ENCODE data around the gene ADAM12. TPM values are rescaled to one million over a fixed set of nuclear protein-coding genes. Genes with fewer than 3 reads are reported as not detected.

Gene ADAM12
- total RNA-seq, 1 experiment from 2014 or later, result not detected

DNA sequence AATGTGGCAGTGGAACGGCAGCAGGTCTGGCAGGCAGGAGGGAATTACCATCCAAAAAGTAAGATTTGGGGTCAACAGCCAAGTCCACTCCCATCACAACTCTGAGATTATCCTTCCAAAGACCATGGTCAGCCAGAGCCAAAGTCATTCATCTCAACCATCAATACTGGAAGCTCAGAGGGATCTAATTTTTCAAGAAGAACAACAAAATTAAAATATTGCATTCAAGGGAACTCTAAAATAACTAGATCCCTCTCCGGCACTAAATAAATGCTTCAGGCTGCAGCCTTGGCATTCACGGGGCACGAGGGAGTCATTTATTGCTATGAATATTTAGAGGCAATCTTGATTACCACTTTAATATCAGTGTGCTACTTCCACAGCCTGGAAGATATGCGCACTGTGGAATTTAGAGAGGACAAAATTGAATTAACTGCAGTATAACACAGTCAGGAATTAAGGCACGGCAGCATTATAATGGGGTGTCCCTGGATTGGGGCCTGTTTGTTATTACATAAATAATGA lies 102.0 kb downstream of the ADAM12 start:
- RAD21 ChIA-PET (ENCODE audit: low non-redundant PET in 1 of 2, low total read pairs in 2 of 2, uncharacterized antibody in 2 of 2, unreplicated experiment in 2 of 2), result no interaction called here
- H3K27ac ChIP-seq (ENCODE audit: low read depth, low read length), result no peak overlapping the region
- POLR2A ChIA-PET, result no interaction called here
- no peak overlapping the region for H3K9ac ChIP-seq (ENCODE audit: low read length)
- H3K79me2 ChIP-seq (ENCODE audit: insufficient read depth, low read length), result no peaks in the 10 kb centered on the region
- H3K4me2 ChIP-seq (ENCODE audit: low read length), result no peak overlapping the region
- H3K4me3 ChIP-seq (replicated peaks in 1 of 2; ENCODE audit: low read depth in 1 of 2, low read length in 2 of 2), result no peak overlapping the region
- TF ChIP-seq JUND (IDR thresholded peaks at IDR 0.05), result no peak
- no peak for TF ChIP-seq ZBTB33 (IDR thresholded peaks at IDR 0.05; ENCODE audit: extremely low read depth, insufficient replicate concordance, low read length)
- no peak for TF ChIP-seq YY1 (IDR thresholded peaks at IDR 0.05; ENCODE audit: extremely low read depth, insufficient replicate concordance, low read depth, low read length)
- no peak for TF ChIP-seq CBX3 (IDR thresholded peaks at IDR 0.05; ENCODE audit: low read depth)
- TF ChIP-seq ZNF274 (IDR thresholded peaks at IDR 0.05; ENCODE audit: low read depth, low read length), result no peak
- TF ChIP-seq SP1 (IDR thresholded peaks at IDR 0.05; ENCODE audit: low read depth), result no peak
- TF ChIP-seq CEBPB (IDR thresholded peaks at IDR 0.05; ENCODE audit: low read depth), result no peak
- TF ChIP-seq EGR1 (IDR thresholded peaks at IDR 0.05; ENCODE audit: low read depth), result no peak
- TF ChIP-seq, protein P1, sequence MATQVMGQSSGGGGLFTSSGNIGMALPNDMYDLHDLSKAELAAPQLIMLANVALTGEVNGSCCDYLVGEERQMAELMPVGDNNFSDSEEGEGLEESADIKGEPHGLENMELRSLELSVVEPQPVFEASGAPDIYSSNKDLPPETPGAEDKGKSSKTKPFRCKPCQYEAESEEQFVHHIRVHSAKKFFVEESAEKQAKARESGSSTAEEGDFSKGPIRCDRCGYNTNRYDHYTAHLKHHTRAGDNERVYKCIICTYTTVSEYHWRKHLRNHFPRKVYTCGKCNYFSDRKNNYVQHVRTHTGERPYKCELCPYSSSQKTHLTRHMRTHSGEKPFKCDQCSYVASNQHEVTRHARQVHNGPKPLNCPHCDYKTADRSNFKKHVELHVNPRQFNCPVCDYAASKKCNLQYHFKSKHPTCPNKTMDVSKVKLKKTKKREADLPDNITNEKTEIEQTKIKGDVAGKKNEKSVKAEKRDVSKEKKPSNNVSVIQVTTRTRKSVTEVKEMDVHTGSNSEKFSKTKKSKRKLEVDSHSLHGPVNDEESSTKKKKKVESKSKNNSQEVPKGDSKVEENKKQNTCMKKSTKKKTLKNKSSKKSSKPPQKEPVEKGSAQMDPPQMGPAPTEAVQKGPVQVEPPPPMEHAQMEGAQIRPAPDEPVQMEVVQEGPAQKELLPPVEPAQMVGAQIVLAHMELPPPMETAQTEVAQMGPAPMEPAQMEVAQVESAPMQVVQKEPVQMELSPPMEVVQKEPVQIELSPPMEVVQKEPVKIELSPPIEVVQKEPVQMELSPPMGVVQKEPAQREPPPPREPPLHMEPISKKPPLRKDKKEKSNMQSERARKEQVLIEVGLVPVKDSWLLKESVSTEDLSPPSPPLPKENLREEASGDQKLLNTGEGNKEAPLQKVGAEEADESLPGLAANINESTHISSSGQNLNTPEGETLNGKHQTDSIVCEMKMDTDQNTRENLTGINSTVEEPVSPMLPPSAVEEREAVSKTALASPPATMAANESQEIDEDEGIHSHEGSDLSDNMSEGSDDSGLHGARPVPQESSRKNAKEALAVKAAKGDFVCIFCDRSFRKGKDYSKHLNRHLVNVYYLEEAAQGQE (IDR thresholded peaks at IDR 0.05; ENCODE audit: low read depth), result no peak
- no peak for TF ChIP-seq ZFX (IDR thresholded peaks at IDR 0.05)
- no peak for TF ChIP-seq EZH2phosphoT487 (IDR thresholded peaks at IDR 0.05; ENCODE audit: borderline replicate concordance)
- TF ChIP-seq EZH2 (IDR thresholded peaks at IDR 0.05), result no peak
- TF ChIP-seq RAD21 (IDR thresholded peaks at IDR 0.05; ENCODE audit: low read depth), result no peak
- TF ChIP-seq, protein P2, sequence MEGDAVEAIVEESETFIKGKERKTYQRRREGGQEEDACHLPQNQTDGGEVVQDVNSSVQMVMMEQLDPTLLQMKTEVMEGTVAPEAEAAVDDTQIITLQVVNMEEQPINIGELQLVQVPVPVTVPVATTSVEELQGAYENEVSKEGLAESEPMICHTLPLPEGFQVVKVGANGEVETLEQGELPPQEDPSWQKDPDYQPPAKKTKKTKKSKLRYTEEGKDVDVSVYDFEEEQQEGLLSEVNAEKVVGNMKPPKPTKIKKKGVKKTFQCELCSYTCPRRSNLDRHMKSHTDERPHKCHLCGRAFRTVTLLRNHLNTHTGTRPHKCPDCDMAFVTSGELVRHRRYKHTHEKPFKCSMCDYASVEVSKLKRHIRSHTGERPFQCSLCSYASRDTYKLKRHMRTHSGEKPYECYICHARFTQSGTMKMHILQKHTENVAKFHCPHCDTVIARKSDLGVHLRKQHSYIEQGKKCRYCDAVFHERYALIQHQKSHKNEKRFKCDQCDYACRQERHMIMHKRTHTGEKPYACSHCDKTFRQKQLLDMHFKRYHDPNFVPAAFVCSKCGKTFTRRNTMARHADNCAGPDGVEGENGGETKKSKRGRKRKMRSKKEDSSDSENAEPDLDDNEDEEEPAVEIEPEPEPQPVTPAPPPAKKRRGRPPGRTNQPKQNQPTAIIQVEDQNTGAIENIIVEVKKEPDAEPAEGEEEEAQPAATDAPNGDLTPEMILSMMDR (IDR thresholded peaks at IDR 0.05 in 2 of 3, conservative IDR thresholded peaks at IDR 0.05 in 1 of 3; ENCODE audit: borderline replicate concordance in 1 of 3, insufficient read depth in 1 of 3, low read depth in 2 of 3, low read length in 2 of 3), result no peak
- no peak for TF ChIP-seq POLR2A (IDR thresholded peaks at IDR 0.05; ENCODE audit: borderline replicate concordance, extremely low read depth, insufficient read depth, insufficient read length)
- TF ChIP-seq, protein P3, sequence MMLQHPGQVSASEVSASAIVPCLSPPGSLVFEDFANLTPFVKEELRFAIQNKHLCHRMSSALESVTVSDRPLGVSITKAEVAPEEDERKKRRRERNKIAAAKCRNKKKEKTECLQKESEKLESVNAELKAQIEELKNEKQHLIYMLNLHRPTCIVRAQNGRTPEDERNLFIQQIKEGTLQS (IDR thresholded peaks at IDR 0.05), result no peak
- TF ChIP-seq MAX (IDR thresholded peaks at IDR 0.05), result no peak
- no peak for TF ChIP-seq POLR2AphosphoS5 (IDR thresholded peaks at IDR 0.05; ENCODE audit: low read depth, low read length)
- no peak for TF ChIP-seq TCF7L2 (IDR thresholded peaks at IDR 0.05; ENCODE audit: borderline replicate concordance, extremely low read depth, insufficient read depth, insufficient read length)
- no peak for TF ChIP-seq FOSL1 (IDR thresholded peaks at IDR 0.05; ENCODE audit: low read depth)
- DNase-seq (ENCODE audit: low read depth, low spot score) (no peak), ATAC-seq (no peak)
- H3K9me3 ChIP-seq (ENCODE audit: control insufficient read depth in 1 of 2, insufficient read depth in 1 of 2, low read depth in 1 of 2, low read length in 2 of 2), result no peaks in the 10 kb centered on the region
- intact Hi-C loops (cut with micrococcal nuclease), result no loop called here
- CTCF ChIA-PET, result no interaction called here
- H3K36me3 ChIP-seq (ENCODE audit: control insufficient read depth in 1 of 2, insufficient read depth in 2 of 2, low read length in 2 of 2), result no peaks in the 10 kb centered on the region
- H4K20me1 ChIP-seq (ENCODE audit: insufficient read depth), result no peaks in the 10 kb centered on the region
- no TSS peak for BruUV-seq (replicated peaks)
- no peak overlapping the region for H2AFZ ChIP-seq (ENCODE audit: low read depth, low read length, poor library complexity, severe bottlenecking)
- no peaks in the 10 kb centered on the region for H3K9me2 ChIP-seq (ENCODE audit: insufficient read depth)
- no peaks in the 10 kb centered on the region for H3K4me1 ChIP-seq (ENCODE audit: control insufficient read depth in 1 of 2, insufficient read depth in 2 of 2, low read length in 2 of 2)
- H3K27me3 ChIP-seq (ENCODE audit: insufficient read depth, low read length), result peaks cover 76% of the 10 kb centered on the region
